Skeletal muscle tissue (tissue), 4 donors: ENCODE measurements around the gene PARP9. TPM values are rescaled to one million over a fixed set of nuclear protein-coding genes. Genes with fewer than 3 reads are reported as not detected.
"Not testable (repeated sequence)": the region's sequence is repeated elsewhere in the genome, so short reads cannot be mapped to it uniquely, and the experiment has no call there.

Experiments used
- H3K27ac ChIP-seq: one replicate; pipeline ENCODE4 v1.7.0; 2013; ENCODE audit warnings: mild to moderate bottlenecking, low read depth, low read length, inconsistent platforms
- H3K27me3 ChIP-seq, 3 donors: one replicate each; pipeline ENCODE4 v1.7.0; 2013; ENCODE audit warnings: low read length in 3 of 3; ENCODE audit not compliant: control insufficient read depth in 3 of 3, insufficient read depth in 3 of 3
- H3K36me3 ChIP-seq, 3 donors: one replicate each; pipeline ENCODE4 v1.7.0; 2013; ENCODE audit warnings: low read length in 3 of 3; ENCODE audit not compliant: control insufficient read depth in 3 of 3, insufficient read depth in 3 of 3
- H3K4me1 ChIP-seq, 3 donors: one replicate each; pipeline ENCODE4 v1.7.0; 2013; ENCODE audit warnings: low read length in 3 of 3, mild to moderate bottlenecking in 3 of 3; ENCODE audit not compliant: control insufficient read depth in 3 of 3, insufficient read depth in 3 of 3
- H3K4me3 ChIP-seq, 3 donors: one replicate each; pipeline ENCODE4 v1.7.0; 2013; ENCODE audit warnings: low read length in 3 of 3
- H3K9ac ChIP-seq, 3 donors: one replicate each; pipeline ENCODE4 v1.7.0; 2013; ENCODE audit warnings: low read length in 3 of 3, mild to moderate bottlenecking in 3 of 3, moderate library complexity in 2 of 3, low read depth in 1 of 3
- H3K9me3 ChIP-seq, 3 donors: one replicate each; pipeline ENCODE4 v1.7.0; 2013; ENCODE audit warnings: low read length in 3 of 3; ENCODE audit not compliant: control insufficient read depth in 3 of 3
- total RNA-seq: library from RNA; depleted of rRNA; stranded (reverse); fragments of >200 nt; gene quantifications from one replicate; pipeline ENCODE4 v1.2.3, GENCODE V29; 2014
- donor health status: Osteomylitis.

The PARP9 gene
- total RNA-seq, 1 donor from 2014 or later: 15.1 TPM

- Histone ChIP-seq H3K27me3 (no peaks in the 10 kb centered on the region), H3K4me1 (peaks cover 0 to 6% (median 4%) of the 10 kb centered on the region in 3 donors), H3K9ac (peak within 1 kb of the TSS; percentile 63 to 68 (median 63)), H3K36me3 (peaks cover 0 to 5% (median 0%) of the 10 kb centered on the region in 3 donors), H3K4me3 (peak within 1 kb of the TSS; percentile 59 to 71 (median 65)), H3K9me3 (peaks cover 0 to 3% (median 3%) of the 10 kb centered on the region in 3 donors), H3K27ac (peak within 1 kb of the TSS; percentile 4)
Measured at GRCh38 chr3:122577409-122578031, 13.4 kb upstream of the PARP9 start, which contains the start of gene PARP15. TSS of gene PARP15 (plus strand) at chr3:122577650. CDS start at chr3:122577668, 18 bp downstream.

GRCh38 chr3:122576174-122576940, 12.3 kb upstream of the PARP9 start:
- no peaks in the 10 kb centered on the region for H3K27me3 ChIP-seq
- H3K9ac ChIP-seq: no peak overlapping the region
- peaks cover 0 to 6% (median 4%) of the 10 kb centered on the region in 3 donors for H3K4me1 ChIP-seq
- H3K4me3 ChIP-seq: no peak overlapping the region
- peaks cover 0 to 10% (median 2%) of the 10 kb centered on the region in 3 donors for H3K36me3 ChIP-seq
- H3K27ac ChIP-seq: no peak overlapping the region
- H3K9me3 ChIP-seq: no peaks in the 10 kb centered on the region

- Histone ChIP-seq H3K4me3 (no peak overlapping the region), H3K27me3 (no peaks in the 10 kb centered on the region), H3K27ac (peak overlapping the region; percentile 34), H3K36me3 (peaks cover 4 to 30% (median 27%) of the 10 kb centered on the region in 3 donors), H3K9me3 (no peaks in the 10 kb centered on the region), H3K9ac (no peak overlapping the region), H3K4me1 (peaks cover 0 to 6% (median 4%) of the 10 kb centered on the region in 3 donors)
Measured at GRCh38 chr3:122572940-122573412, 8.9 kb upstream of the PARP9 start.

GRCh38 chr3:122568755-122569154, 4.7 kb upstream of the PARP9 start:
- peaks cover 2 to 9% (median 7%) of the 10 kb centered on the region in 3 donors for H3K4me1 ChIP-seq
- H3K27ac ChIP-seq: no peak overlapping the region
- H3K9ac ChIP-seq: peak overlapping the region in 1 of 3 donors; percentile 3
- no peaks in the 10 kb centered on the region for H3K27me3 ChIP-seq
- peaks cover 6 to 51% (median 45%) of the 10 kb centered on the region in 3 donors for H3K36me3 ChIP-seq
- no peak overlapping the region for H3K4me3 ChIP-seq
- no peaks in the 10 kb centered on the region for H3K9me3 ChIP-seq

GRCh38 chr3:122568131-122568530, 4.0 kb upstream of the PARP9 start:
- not testable (repeated sequence) for H3K9ac ChIP-seq, H3K27ac ChIP-seq, H3K9me3 ChIP-seq, H3K4me3 ChIP-seq, H3K27me3 ChIP-seq
- Histone ChIP-seq H3K36me3 (peaks cover 6 to 51% (median 45%) of the 10 kb centered on the region in 3 donors), H3K4me1 (peaks cover 5 to 12% (median 12%) of the 10 kb centered on the region in 3 donors)

- H3K36me3 ChIP-seq: peaks cover 3 to 40% (median 27%) of the 10 kb centered on the region in 3 donors
- no peaks in the 10 kb centered on the region for H3K9me3 ChIP-seq
- peak overlapping the region; percentile 85 to 91 (median 89) for H3K4me3 ChIP-seq
- no peaks in the 10 kb centered on the region for H3K27me3 ChIP-seq
- peaks cover 11 to 23% (median 17%) of the 10 kb centered on the region in 3 donors for H3K4me1 ChIP-seq
- peak overlapping the region; percentile 97 for H3K27ac ChIP-seq
- H3K9ac ChIP-seq: peak overlapping the region; percentile 90 to 96 (median 91)
Measured at GRCh38 chr3:122563717-122564025, 429 bp downstream of the PARP9 start.

GRCh38 chr3:122562923-122563716, 980 bp downstream of the PARP9 start:
- H3K4me1 ChIP-seq: peaks cover 11 to 23% (median 17%) of the 10 kb centered on the region in 3 donors
- no peaks in the 10 kb centered on the region for H3K9me3 ChIP-seq
- peaks cover 3 to 41% (median 28%) of the 10 kb centered on the region in 3 donors for H3K36me3 ChIP-seq
- peak overlapping the region; percentile 90 to 96 (median 91) for H3K9ac ChIP-seq
- H3K27ac ChIP-seq: peak overlapping the region; percentile 97
- peak overlapping the region; percentile 85 to 91 (median 89) for H3K4me3 ChIP-seq
- H3K27me3 ChIP-seq: no peaks in the 10 kb centered on the region

- no peak overlapping the region for H3K27ac ChIP-seq
Measured at GRCh38 chr3:122560680-122561079, 3.4 kb downstream of the PARP9 start.

GRCh38 chr3:122559906-122560305, 4.2 kb downstream of the PARP9 start:
- Histone ChIP-seq H3K36me3 (peaks cover 6 to 39% (median 38%) of the 10 kb centered on the region in 3 donors), H3K27me3 (no peaks in the 10 kb centered on the region), H3K4me3 (no peak overlapping the region), H3K27ac (no peak overlapping the region), H3K9ac (no peak overlapping the region), H3K4me1 (peaks cover 10 to 23% (median 17%) of the 10 kb centered on the region in 3 donors), H3K9me3 (no peaks in the 10 kb centered on the region)

More at GRCh38 chr3:122560680-122561079, 3.4 kb downstream of the PARP9 start:
- Histone ChIP-seq H3K9ac (no peak overlapping the region), H3K36me3 (peaks cover 6 to 34% (median 32%) of the 10 kb centered on the region in 3 donors), H3K27me3 (no peaks in the 10 kb centered on the region), H3K9me3 (no peaks in the 10 kb centered on the region), H3K4me3 (no peak overlapping the region), H3K4me1 (peaks cover 11 to 24% (median 17%) of the 10 kb centered on the region in 3 donors)
